GM12872 (cell line): ENCODE measurements around the gene MCCC1.

ENCODE experiments used
- TF ChIP-seq, protein P1 (sequence below): IDR thresholded peaks from 3 replicates; pipeline ENCODE4 v1.5.1; 2011; ENCODE audit warnings: low read depth, mild to moderate bottlenecking, low read length, moderate library complexity; ENCODE audit not compliant: insufficient read depth

Gene MCCC1

DNA sequence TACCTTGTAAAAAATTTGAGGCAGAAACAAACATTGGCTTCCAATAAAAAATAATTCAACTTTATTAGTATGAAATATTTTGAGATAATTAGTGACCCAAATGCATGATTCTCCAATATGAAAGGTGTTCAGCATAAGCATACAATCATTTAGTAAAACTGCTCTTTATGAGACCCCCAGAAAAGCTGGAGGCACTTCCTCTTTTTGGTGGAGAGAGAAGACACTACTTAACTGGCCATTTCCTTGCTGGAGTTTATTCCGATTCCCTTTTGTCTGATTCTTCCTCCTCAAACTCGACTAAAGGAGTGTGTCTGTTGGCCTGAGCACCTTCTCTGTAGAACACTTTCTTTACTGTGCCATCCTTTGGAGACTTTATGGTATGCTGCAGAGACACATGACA is 84.1 kb downstream of the MCCC1 start:
- TF ChIP-seq, protein P1, sequence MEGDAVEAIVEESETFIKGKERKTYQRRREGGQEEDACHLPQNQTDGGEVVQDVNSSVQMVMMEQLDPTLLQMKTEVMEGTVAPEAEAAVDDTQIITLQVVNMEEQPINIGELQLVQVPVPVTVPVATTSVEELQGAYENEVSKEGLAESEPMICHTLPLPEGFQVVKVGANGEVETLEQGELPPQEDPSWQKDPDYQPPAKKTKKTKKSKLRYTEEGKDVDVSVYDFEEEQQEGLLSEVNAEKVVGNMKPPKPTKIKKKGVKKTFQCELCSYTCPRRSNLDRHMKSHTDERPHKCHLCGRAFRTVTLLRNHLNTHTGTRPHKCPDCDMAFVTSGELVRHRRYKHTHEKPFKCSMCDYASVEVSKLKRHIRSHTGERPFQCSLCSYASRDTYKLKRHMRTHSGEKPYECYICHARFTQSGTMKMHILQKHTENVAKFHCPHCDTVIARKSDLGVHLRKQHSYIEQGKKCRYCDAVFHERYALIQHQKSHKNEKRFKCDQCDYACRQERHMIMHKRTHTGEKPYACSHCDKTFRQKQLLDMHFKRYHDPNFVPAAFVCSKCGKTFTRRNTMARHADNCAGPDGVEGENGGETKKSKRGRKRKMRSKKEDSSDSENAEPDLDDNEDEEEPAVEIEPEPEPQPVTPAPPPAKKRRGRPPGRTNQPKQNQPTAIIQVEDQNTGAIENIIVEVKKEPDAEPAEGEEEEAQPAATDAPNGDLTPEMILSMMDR, result no peak

DNA sequence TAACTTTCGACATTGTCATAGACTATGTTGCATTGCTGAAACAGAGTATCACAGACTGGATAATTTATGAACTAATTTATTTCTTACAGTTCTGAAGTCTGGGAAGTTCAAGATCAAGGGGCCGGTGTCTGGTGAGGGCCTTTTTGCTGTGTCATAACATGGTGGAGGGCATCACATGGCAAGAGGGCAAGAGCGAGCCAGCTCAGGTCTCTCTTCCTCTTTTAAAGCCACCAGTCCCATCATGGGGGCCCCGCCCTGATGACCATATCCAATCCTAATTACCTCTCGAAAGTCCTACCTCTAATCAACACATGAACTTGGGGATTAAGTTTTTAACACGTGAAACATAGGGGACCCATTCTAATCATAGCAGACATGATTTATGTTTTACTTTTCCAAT is 85.4 kb downstream of the MCCC1 start:
- TF ChIP-seq, protein P1, result no peak

DNA sequence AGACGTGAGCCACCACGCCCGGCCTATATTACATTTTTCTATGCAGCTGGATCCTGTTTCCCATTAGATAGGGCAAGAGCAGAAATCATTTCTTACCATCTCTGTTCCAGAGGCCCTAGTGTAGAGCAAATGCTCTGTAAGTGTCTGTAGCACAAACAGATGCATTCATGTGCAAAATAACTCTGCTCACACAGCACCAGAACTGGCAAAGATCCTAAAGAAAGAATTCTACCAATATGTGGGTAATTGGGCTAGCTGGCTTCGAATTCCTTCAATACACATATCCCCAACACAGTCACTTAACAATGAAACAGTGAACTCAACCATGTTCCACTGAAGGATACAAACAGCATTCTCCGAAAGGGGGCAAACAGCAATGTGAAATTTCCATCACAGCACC is 86.2 kb downstream of the MCCC1 start:
- TF ChIP-seq, protein P1, result no peak

DNA sequence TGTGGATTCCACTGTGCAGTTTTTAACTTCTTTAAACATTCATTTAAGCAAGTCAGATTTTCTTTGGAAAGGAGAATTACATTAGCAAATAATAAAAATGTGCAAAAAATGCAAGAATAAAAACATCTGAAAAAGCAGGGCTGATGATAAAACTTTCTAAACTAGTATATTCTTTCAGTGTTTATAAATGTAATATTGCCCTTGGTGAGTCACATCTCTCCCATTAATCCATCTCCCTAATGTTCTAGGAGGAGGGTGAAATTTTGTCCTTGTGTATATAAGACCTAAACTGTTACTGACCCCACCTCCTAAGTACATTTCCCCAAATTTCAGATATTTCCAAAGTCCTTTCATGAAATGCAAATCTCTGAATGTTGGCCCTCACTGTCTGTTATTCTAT is 90.5 kb downstream of the MCCC1 start:
- TF ChIP-seq, protein P1, result no peak

DNA sequence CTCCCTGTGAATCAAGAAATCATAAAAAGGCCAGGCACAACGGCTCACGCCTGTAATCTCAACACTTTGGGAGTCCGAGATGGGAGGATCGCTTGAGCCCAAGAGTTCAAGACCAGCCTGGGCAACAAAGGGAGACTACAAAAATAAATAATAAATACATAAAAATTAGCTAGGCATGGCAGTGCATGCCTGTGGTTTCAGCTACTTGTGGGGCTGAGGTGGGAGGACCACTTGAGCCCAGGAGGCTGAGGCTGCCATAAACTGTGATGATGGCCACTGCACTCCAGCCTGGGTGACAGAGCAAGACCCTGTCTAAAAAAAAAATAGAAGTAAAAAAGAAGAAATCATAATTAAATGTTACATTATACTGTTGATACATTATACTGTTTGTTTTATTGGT is 91.0 kb downstream of the MCCC1 start:
- TF ChIP-seq, protein P1, result no peak

DNA sequence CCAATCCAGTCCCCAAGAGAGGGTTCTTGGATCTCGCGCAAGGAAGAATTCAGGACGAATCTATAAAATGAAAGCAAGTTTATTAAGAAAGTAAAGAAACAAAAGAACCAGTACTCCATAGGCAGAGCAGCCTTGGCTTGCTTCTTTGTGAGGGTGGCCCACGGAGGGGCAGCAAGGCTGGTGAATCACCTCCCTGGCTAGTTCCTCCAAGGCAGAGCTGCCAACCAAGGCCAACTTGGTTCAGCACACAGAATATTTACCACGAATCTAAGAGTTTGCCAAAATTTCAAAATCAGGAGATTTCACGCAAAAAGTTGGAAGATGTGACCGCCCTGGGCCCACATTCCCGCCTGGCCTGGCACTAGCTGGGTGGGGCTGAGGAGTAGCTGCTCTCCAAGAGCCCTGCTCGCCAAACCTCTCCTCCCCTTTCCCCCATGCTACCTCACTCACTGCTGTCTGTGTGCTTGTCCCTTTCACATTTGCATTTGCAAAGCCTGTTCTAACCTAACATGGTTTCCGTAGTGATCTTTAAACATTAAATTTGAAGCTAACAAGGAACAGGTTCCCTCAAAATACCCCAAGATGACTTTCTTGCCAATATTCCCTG is 92.8 kb downstream of the MCCC1 start:
- TF ChIP-seq, protein P1, result no peak

DNA sequence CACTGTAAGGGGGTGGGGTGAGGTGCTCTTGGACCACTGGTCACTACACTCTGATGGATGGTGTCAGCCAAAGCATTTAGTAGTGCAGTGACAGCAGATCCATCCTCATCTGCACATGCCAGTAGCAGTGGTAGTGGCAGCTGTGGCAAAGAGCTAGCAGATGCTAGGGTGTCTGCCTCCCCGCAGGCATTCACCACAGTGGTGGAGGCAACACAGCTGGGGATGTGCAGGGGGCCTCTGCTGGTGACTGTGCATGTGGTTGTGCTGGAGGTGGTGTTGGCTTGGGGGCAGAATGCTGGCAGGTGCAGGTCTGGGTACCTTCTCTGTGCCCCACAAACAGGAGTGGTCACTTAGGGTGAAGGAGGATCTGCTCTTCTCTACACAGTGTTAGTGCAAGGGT is 99.5 kb downstream of the MCCC1 start:
- TF ChIP-seq, protein P1, result no peak

DNA sequence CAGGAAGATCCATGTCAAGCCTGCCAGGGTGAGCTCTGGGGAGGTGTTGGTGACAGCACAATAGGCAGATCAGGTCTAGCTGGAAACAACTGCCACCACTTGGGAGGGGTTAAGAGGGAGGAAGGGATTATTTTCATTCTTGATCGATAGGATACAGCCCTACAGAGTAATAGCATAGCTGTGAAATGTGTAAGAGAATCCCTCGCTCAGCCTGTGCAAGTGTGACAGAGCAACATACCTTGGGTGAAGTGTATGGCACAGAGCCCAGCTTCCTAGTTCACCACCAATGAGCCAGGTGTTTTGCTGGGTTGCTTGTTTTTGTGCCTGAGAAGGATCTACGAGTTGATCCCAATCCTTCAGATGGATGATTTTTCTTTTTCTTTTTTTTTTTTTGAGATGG is 109.7 kb downstream of the MCCC1 start:
- TF ChIP-seq, protein P1, result no peak
